Ramos (cell line): ENCODE measurements around the gene ZFYVE27.

Source experiments
- in situ Hi-C: fragments of 300-500 bp; cut with MboI; formaldehyde crosslinking; loops from one replicate; pipeline ENCODE4 v1.14.3; 2022; ENCODE audit warnings: low sequenced_read_pairs; ENCODE audit not compliant: unreplicated experiment

Gene ZFYVE27

DNA sequence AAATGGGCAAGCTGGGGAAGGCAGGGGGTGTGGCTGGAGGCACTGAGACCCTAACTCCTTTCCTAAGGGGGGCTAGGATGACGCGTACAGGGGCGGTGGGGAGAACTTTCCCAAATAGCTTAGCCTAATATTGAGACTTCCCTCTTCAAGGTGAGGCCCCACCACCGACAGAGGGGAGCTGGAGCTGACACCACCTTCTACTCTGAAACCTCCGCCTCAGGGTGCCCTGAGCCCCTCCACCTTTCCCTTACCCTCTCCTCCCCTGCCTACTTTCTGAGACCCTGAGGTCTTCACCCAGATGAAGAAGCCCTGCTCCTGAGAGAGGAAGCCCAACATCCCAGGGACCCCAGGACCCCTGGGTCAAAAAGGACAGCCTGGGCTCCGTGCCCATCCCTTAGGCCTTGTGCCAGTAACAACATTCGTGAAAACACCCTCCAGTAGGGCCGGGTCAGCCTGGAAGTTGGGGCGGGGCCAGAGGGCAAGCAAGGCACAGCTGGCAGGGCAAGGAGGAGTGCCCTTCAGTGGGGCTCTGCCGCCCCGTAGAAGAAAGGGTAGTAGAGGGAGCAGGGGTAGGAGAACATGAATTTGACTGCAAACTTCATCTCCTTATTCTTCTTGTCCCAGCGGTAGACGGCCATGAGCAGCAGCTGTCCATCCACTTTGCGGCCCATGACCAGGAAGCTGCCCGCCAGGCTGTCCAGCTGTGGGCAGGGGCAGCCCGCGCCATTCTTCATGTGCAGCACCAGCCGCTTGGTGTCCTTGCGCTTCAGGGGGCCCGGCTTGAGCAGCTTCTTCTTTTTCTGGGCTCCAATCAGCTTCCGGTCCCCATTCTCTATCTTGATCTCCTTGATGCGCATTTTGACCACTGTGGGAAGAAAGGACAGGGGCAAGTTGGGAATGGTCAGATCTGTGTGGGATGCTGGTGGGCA is 30.3 kb downstream of the ZFYVE27 start:
- in situ Hi-C loops = loop anchor here (10.0 kb wide), 1 partner anchor 98 kb away; no protein-coding TSS in a partner anchor

DNA sequence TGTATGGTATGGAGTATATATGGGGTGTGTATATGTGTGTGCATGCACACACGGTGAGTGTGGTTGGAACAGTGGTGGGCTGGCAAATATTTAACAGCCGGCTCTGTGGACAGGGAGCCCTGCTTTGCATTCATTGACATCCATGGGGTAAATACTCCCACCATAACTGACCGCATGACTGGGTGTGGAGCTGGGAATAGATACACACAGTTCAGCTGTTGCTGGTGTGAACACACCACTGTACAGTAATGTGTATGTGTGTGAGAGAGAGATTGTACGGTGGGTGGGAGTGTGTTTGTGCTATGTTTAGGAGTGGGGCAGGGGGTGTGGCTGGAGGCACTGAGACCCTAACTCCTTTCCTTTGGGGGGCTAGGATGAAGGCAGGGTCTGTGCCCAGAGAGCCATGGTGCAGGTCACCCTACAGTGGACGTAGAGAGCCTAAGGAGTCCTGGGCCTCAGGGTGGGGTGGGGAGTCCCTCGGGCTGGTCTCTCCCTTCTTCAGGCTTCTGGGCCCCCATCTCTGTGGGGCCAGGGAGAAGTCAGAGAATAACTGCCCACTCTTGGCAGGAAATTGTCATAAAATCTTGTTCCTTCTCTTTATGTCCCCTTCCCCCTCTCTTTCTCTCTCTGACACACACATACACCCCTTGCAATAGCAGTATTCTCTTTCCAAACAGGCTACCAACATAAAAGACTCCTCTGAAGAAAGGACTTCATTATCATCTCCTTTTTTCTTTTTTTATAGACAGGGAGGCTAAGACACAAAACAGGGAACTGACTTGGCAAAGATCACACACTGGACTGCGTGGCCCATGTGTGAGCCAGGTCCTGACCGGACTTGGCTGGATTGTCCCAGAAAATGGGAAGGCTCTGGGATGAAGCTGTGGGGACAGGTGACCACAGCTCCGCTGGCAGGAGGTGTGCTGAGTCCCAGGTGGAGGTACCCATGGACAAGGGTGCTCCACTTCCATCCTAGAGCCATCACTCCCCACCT is 31.7 kb downstream of the ZFYVE27 start:
- in situ Hi-C loops = loop anchor here (10.0 kb wide), 1 partner anchor 96 kb away; no protein-coding TSS in a partner anchor

DNA sequence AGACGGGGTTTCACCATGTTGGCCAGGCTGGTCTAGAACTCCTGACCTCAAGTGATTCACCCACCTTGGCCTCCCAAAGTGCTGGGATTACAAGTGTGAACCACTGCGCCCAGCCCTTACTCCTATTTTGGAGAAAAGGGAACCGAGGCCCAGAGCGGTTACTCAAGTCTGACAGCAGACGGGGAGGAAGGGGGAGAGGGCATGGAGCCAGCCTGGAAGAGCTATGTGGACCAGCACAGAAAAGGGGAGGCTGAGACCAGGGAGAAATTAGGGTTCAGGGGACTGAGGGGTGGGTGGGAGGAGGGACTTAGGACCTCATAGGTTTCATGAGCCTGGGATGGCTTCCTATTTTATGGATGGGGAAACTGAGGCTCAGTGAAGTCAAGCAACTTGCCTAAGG is 33.3 kb downstream of the ZFYVE27 start:
- in situ Hi-C loops = no loop called here

DNA sequence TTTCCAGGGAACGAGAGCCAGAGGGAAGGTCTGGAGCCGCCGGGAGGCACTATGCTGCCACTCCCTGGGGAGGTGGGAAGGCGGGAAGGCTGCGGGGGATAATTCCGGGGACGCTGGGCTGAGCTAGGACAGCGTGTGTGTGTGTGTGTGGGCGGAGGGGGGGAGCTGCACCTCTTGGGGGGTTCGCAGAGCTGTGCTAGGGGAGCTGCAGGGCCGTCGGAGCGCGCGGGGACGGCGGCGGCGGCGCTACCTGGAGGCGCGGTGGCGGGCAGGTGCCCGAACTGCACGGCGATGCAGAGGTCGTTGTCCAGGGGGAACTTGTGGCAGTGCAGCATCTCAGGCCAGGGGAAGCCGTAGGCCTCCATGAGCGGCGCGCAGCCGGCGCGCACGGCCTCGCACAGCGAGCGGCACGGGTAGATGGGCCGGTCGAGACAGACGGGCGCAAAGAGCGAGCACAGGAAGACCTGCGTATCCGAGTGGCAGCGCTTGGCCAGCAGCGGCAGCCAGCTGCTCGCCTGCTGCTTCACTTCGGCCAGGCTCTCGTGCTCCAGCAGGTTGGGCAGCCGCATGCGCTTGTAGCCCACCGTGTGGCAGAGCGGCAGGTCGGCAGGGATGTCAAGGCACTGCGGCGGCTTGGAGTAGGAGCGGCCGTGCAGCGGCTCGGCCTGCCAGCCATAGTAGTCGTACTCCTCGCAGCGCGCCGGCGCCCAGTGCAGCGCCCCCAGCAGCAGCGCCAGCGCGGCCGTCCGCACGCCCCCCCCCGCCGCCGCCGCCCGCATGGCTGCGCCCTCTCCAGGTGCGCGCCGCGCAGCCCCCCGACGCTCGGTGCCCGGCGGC is 34.3 kb downstream of the ZFYVE27 start:
- in situ Hi-C loops = no loop called here

DNA sequence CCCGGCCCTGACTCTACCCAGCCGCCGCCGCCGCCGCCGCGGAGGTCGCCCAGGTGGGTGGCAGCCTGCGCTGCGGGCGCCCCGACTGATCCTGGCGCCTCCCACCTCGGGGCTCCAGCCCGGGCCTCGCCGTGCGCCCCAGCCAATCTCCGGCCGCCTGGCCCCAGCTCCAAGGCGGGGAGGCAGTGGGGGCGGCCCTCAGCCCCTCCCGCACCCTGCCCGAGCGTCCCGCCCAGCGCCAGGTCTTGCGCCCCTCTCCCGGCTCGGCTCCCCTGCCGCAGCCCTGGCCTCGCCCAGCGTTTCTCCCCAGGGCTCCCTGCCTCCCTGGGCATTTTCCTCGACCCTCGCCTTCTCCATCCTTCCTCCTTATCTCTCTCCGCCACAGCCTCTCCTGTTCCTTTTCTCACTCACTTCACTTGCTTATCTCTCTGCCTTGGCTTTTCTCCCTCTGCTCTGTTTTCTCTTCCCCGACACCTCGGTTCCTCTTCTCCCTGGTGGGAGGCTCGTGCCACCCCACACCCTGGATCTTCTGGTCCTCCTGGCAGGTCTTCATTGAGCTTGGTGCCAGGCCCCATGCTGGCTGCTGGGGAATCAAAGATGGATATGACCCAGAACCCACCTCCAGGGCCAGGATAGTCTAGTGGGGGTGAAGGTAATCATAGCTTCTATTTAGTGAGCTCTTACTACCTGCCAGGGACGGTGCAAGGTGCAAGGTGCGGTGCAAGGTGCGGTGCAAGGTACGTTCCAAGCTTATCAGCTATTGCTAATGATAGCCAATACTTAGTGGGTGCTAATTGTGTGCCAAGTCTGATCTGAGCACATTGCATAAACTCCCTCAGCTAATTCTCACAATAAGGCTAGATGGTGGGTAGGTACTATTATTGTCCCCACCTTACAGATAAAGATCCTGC is 35.2 kb downstream of the ZFYVE27 start, which contains the start of gene SFRP5:
SFRP5 (minus strand) TSS at position 87 of the 911 bp plus-strand sequence. CDS start 166 bp downstream, outside the sequence.
- in situ Hi-C loops = no loop called here

DNA sequence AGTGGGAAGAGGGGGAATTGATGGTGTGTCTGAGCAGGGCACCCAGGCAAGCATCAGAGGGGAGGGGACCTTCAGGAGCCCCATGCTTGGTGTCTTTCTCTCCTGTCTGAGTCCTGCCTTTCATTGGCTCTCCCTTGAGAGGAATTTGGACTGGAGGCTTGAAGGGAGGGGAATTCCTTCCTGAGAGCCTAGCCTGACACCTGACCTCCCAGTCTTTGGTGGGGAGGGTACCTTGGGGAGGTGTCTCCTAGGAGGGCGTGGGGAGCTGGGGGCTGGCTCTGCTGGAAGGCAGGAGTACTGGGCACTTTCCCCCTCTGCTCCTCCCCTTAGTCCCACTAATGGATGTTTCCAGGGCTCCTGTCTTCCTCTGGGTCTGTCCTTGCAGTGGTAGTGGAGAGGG is 36.2 kb downstream of the ZFYVE27 start:
- in situ Hi-C loops = no loop called here

DNA sequence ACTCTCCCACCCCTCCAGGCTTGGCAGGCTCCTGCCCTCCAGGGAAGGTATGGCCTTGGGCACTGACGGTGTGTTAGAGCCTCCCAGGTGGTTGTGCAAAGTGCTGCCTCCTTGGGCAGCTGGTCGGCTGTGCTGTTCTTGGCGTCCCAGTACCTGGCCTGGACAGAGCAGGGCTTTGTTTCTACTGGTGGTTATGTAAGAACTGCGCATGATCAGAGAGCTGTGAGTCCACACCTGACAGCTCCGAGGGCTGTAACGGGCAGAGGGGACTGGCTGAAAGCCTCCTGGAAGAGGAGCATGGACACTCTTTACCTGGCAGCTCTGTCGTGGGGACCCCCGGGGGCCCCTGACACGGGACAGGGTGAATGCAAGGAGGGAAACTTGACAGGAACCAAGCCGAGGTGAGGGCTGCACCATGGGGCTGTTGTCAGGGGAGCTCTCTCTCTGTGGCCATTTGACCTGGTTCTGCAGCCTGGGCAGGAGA is 37.9 kb downstream of the ZFYVE27 start:
- in situ Hi-C loops = no loop called here

DNA sequence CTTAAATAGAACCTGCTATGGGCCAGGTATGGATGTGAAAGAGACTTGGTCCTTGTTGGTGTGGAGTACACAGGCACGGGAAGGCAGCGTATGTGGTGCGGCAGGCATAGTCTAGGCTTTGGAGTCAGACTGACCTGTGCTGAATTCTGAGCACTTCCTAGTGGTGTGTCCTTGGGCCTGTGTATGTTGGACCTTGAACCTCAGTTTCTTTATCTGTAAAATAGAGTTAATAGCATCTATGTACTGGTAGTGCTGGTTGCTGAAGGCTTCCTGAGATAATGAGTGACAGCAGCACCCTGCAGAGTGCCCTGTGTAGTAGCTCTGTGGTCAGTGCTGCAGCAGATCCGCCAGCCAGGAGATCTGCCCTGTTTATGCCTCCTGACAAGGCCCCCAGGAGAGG is 40.2 kb downstream of the ZFYVE27 start:
- in situ Hi-C loops = no loop called here

DNA sequence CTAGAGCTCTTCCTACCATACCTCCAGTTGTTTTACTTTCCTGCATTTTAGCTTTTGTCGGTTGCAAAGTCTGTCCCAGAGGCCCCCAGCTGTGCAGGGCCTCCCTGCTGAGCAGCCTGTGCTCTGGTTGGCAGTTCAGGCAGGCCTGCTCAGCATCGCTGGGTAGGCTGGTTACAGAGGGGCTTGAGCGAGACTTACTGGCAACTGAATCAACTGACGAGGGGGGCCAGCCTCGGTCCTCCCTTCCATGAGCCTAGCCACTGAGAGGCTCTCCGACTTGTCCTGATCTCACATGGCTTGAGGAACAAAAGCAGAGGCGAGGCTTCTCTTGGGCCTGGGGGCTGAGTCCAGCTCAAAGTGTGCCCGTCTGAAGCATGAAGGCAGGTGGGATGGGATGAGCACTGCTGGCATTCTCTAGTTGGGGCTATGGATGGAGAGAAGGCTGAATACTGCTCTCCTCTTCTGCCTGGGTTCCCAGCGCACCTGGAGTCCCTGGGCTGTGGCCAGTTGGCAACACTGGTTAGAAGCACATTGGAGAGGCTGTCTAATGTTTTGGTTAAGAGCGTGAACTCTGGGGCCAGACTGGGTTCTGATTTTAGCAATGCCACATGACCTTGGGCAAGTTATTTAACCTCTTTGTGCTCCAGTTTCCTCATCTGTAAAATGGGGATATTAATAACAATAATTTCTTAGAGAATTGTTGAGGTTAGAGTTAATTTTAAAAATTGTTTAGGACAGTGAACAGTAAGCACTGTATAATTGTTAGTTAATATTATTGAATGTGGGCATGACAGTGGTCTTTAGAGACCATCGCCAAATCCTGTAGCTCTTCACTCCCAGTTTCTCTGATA is 41.7 kb downstream of the ZFYVE27 start:
- in situ Hi-C loops = no loop called here

DNA sequence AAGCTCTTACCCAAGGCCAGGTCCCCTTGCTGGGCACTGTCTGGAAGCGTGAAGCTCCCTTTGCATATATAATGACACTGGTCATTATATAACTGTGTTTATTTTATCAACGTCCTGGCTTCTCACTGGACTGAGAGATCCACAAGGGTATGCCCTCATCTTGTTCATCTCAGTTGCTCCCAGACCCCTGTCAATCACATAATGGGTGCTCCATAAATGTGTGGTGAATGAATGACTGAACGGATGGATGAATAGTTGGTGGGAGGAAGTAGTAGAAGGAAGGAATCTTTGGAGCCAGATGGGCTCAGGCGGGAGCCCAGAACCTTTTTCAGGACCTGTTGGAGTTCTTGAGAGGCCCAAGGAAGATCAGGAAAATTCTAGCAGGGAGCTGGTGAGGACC is 42.6 kb downstream of the ZFYVE27 start:
- in situ Hi-C loops = no loop called here

DNA sequence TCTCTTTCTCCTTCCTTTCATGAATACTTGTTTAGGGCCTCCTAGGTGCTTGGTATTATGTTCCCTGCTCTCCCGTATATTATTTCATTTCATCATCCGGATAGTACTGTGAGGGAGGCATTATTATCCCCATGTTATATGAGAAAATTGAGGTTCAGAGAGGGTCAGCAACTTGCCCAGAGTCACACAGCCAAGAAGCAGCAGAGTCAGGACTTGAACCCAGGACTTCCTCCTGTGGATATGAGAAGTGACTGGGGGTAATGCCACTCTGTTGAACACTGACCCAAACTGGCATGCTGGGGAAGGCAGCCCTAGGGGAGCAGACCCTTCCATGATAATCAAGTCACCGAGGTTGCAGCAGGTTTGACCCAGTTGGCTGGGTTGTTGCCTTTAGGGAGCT is 43.0 kb downstream of the ZFYVE27 start:
- in situ Hi-C loops = no loop called here

DNA sequence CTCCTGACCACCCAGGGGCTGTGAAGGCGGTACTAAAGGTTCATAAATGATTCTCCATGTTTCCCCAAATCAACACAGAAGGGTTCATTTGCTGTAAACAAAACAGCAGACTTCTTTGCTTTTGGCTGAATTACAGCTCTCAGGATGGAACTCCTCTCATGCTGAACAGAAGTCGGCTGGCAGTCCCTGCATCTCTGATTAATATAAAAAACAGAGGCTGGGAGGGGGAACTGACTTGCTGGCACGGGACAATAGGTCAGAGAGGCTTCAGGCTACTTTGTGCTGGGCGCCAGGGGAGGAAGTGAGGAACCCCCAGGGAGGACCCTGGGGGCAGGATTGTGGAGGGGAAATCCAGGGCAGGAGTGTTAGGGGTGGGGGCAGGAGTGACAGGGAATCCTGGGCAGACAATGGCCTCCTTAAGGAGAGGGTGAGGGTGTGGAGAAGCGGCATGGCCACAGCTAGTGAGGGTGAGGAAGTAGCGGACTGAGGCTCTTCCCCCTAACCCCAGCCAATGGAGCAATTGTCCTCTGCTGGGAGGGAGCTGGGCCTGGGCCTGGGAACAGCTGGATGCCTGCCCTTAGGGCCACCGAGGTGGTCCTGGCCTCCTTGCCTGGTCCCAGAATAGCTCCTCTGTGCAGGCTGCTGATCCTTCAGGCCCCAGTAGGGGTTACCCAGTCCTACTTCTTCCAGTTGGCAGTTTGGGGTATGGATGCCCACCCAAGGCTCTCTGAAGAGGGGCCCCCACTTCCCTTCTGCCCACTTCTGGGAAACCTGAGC is 44.1 kb downstream of the ZFYVE27 start:
- in situ Hi-C loops = no loop called here

DNA sequence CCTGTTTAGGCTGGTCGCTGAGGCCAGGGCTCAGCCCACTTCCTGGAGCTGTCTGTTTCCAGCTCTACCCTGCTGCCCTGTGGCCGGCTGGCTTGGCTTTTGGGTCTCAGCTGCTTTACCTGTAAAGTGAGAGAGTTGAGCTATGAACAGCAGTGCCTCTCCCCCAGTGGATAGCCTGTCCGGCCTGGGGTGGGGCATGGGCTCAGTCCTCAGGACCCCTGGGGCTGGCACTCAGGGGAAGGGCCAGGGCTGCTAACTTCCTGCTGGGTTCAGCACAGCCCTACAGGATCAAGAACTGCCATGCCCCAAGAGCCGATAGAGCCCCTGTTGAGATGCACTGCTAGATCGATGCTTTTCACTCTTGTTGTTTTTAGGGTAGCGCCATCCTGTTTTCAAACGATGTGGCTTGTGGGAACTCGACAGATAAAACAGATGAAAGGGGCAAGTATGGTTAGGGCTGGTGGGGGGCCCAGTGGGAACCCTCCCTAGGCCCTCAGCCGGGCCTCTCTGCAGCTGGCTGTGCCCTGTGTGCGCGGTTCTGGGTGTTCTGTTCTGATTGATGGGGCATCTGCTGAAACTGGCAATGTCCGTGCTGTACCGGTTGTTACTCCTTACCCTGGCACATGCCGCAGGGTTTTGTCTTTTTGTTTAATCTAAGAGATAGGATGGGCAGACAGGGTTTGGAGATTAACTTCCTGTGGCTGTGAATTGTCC is 44.8 kb downstream of the ZFYVE27 start:
- in situ Hi-C loops = no loop called here

DNA sequence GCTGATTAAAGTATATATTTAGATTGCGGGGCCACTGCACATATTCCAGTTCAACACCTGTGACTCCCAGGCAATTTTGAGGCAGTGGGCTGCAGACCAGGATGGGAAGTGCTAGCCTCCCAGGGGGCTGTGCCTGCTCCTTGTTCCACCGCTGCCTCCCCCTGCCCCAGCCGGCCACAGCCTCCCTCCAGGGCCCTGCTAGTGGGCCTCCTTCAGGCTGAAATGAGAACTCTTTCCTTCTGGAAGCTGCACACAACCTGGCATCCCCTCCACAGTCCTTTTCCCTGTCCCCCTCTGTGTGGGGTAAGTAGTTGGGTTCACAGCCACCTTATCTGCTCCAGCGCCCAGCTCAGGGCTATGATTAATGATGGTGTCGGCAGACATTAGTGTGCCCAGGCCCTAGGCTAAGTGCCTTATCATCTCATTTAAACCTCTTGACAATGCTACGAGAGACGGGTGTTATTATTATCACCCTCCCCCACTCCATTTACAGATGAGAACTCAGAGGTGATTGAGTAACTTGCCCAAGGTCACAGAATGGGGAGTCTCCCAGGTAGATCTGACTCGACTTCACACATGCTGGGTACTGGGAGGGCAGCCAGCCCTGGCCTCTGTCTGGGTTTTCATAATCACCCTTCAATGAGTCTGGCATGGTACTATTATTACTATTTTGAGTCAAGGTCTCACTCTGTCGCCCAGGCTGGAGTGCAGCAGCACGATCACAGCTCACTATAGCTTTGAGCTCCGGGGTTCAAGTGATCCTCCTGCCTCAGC is 45.7 kb downstream of the ZFYVE27 start:
- in situ Hi-C loops = no loop called here

DNA sequence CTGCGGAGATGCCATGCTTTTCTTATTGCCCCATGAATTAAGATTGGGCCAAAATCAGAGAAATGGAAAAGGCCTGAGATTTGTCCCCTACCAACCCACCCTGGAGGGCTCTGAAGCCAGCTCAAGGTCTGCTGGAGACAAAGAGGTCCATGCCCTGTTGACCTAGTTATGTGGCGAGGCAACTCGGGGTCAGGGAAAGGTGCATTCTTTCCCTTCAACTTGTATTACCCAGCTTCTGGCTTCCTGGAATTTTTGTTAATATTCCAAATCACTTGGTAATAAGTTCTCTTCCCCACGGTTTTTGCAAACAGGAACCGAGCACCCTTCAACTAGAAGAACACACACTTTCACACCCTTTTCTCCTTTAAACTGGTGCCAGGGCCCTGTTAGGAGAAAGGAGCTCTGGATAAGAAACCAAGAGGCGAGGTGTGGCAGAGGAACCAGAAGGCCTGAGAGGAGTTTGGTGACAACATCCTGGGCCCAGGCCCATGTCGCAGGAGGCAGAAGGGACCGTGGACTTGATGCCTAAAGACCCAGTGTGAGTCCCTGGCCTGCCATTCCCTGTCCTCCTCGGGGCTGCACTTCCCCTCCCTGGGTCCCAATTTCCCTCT is 47.4 kb downstream of the ZFYVE27 start:
- in situ Hi-C loops = no loop called here
